WERI-Rb-1 (cell line): ENCODE results near the gene DOCK7.

Experiments used
- DNase-seq: peaks from one replicate; pipeline ENCODE4 v3.0.0-alpha.2; 2020
- H3K27ac ChIP-seq: fragments of 250-450 bp; sonication (Bioruptor Pico); 2 replicates; pipeline ENCODE4 v1.5.1; 2020; ENCODE audit warnings: mild to moderate bottlenecking, moderate library complexity
- H3K27me3 ChIP-seq: fragments of 250-450 bp; sonication (Bioruptor Pico); 2 replicates; pipeline ENCODE4 v1.5.1; 2021; ENCODE audit warnings: mild to moderate bottlenecking, low read depth, moderate library complexity; ENCODE audit not compliant: insufficient read depth, severe bottlenecking
- H3K36me3 ChIP-seq: fragments of 250-450 bp; sonication (Bioruptor Pico); 2 replicates; pipeline ENCODE4 v1.5.1; 2020; ENCODE audit warnings: mild to moderate bottlenecking, moderate library complexity
- H3K4me3 ChIP-seq: 2 replicates; pipeline ENCODE4 v1.5.1; 2011; ENCODE audit warnings: low read depth, mild to moderate bottlenecking, control low read depth, low read length
- H3K9me3 ChIP-seq: fragments of 250-450 bp; sonication (Bioruptor Pico); 2 replicates; pipeline ENCODE4 v1.5.1; 2021; ENCODE audit warnings: mild to moderate bottlenecking, moderate library complexity; ENCODE audit not compliant: severe bottlenecking
- CTCF ChIP-seq: IDR thresholded peaks from 2 replicates; pipeline ENCODE4 v1.5.1; 2011; ENCODE audit warnings: low read depth, mild to moderate bottlenecking, control low read depth, inconsistent platforms, low read length

DOCK7 gene

GRCh38 chr1:62509028-62509427 is 179.2 kb downstream of the DOCK7 start:
- Histone ChIP-seq H3K9me3 (no peaks in the 10 kb centered on the region), H3K27me3 (no peaks in the 10 kb centered on the region), H3K4me3 (no peak overlapping the region), H3K27ac (no peak overlapping the region), H3K36me3 (peaks cover 14% of the 10 kb centered on the region)
- no peak for DNase-seq
- TF ChIP-seq CTCF, result no peak

- H3K4me3 ChIP-seq, result no peak overlapping the region
- peak; percentile 9 for DNase-seq
- peaks cover 14% of the 10 kb centered on the region for H3K36me3 ChIP-seq
- no peaks in the 10 kb centered on the region for H3K27me3 ChIP-seq
- TF ChIP-seq CTCF, result peak; percentile 34; the same call in 1 of the 2 replicates
- no peak overlapping the region for H3K27ac ChIP-seq
- no peaks in the 10 kb centered on the region for H3K9me3 ChIP-seq
Measured at GRCh38 chr1:62508187-62508758, 179.9 kb downstream of the DOCK7 start.

GRCh38 chr1:62500210-62500609 is 188.0 kb downstream of the DOCK7 start:
- DNase-seq, result no peak
- no peak for TF ChIP-seq CTCF
- peaks cover 8% of the 10 kb centered on the region for H3K36me3 ChIP-seq
- H3K27ac ChIP-seq, result no peak overlapping the region
- H3K27me3 ChIP-seq, result no peaks in the 10 kb centered on the region
- no peaks in the 10 kb centered on the region for H3K9me3 ChIP-seq
- no peak overlapping the region for H3K4me3 ChIP-seq

GRCh38 chr1:62494137-62494536 is 194.0 kb downstream of the DOCK7 start:
- peaks cover 21% of the 10 kb centered on the region for H3K36me3 ChIP-seq
- TF ChIP-seq CTCF, result no peak
- no peak overlapping the region for H3K4me3 ChIP-seq

GRCh38 chr1:62493656-62494055 is 194.5 kb downstream of the DOCK7 start:
- Histone ChIP-seq H3K27me3 (no peaks in the 10 kb centered on the region), H3K36me3 (peaks cover 25% of the 10 kb centered on the region), H3K9me3 (no peaks in the 10 kb centered on the region), H3K27ac (no peak overlapping the region), H3K4me3 (no peak overlapping the region)
- TF ChIP-seq CTCF, result no peak
- DNase-seq, result no peak

More at GRCh38 chr1:62494137-62494536, 194.0 kb downstream of the DOCK7 start:
- DNase-seq, result no peak
- H3K27ac ChIP-seq, result no peak overlapping the region
- H3K9me3 ChIP-seq, result no peaks in the 10 kb centered on the region
- no peaks in the 10 kb centered on the region for H3K27me3 ChIP-seq

GRCh38 chr1:62492521-62492920 is 195.7 kb downstream of the DOCK7 start:
- no peak for DNase-seq
- Histone ChIP-seq H3K27me3 (no peaks in the 10 kb centered on the region), H3K27ac (no peak overlapping the region), H3K4me3 (no peak overlapping the region), H3K36me3 (peaks cover 26% of the 10 kb centered on the region), H3K9me3 (no peaks in the 10 kb centered on the region)
- no peak for TF ChIP-seq CTCF
